H9 (cell line): ENCODE data around the gene SMPX. TPM values are rescaled to one million over a fixed set of nuclear protein-coding genes. Genes with fewer than 3 reads are reported as not detected.

ENCODE experiments used
- DNase-seq: peaks from one replicate; pipeline ENCODE4 v3.0.0-alpha.2; 2017
- H2AFZ ChIP-seq: one replicate; pipeline ENCODE4 v1.6.1; 2013; ENCODE audit warnings: mild to moderate bottlenecking, low read length, control low read depth, moderate library complexity
- H2AK5ac ChIP-seq: 2 replicates; pipeline ENCODE4 v1.6.1; 2013; ENCODE audit warnings: low read length, control low read depth, mixed read lengths; ENCODE audit not compliant: insufficient read length
- H2BK120ac ChIP-seq: one replicate; pipeline ENCODE4 v1.6.1; 2013; ENCODE audit warnings: low read depth, mild to moderate bottlenecking, low read length, control low read depth, inconsistent platforms; ENCODE audit not compliant: poor library complexity, severe bottlenecking
- H2BK12ac ChIP-seq: 2 replicates; pipeline ENCODE4 v1.6.1; 2013; ENCODE audit warnings: low read length, control low read depth, mixed read lengths, low read depth; ENCODE audit not compliant: insufficient read length
- H2BK15ac ChIP-seq: 2 replicates; pipeline ENCODE4 v1.6.1; 2013; ENCODE audit warnings: low read depth, low read length, control low read depth
- H2BK20ac ChIP-seq: one replicate; pipeline ENCODE4 v1.6.1; 2013; ENCODE audit warnings: low read depth, mild to moderate bottlenecking, low read length, control low read depth, inconsistent platforms; ENCODE audit not compliant: poor library complexity, severe bottlenecking
- H2BK5ac ChIP-seq: 2 replicates; pipeline ENCODE4 v1.6.1; 2013; ENCODE audit warnings: low read length, control low read depth, mixed read lengths; ENCODE audit not compliant: insufficient read length
- H3K14ac ChIP-seq: 2 replicates; pipeline ENCODE4 v1.6.1; 2013; ENCODE audit warnings: low read length, control low read depth; ENCODE audit not compliant: insufficient read depth
- H3K18ac ChIP-seq: 2 replicates; pipeline ENCODE4 v1.6.1; 2013; ENCODE audit warnings: low read depth, mild to moderate bottlenecking, mixed read lengths, low read length, control low read depth; ENCODE audit not compliant: insufficient read length
- H3K23ac ChIP-seq: 2 replicates; pipeline ENCODE4 v1.6.1; 2013; ENCODE audit warnings: low read length, control low read depth, mixed read lengths, low read depth; ENCODE audit not compliant: insufficient read length
- H3K23me2 ChIP-seq: 2 replicates; pipeline ENCODE4 v1.6.1; 2013; ENCODE audit warnings: low read depth, mild to moderate bottlenecking, mixed read lengths, low read length, control low read depth; ENCODE audit not compliant: insufficient read length, poor library complexity, severe bottlenecking
- H3K27ac ChIP-seq: 2 replicates; pipeline ENCODE4 v1.5.1; 2013; ENCODE audit warnings: low read length, control low read depth, mixed read lengths, low read depth; ENCODE audit not compliant: insufficient read length
- H3K27me3 ChIP-seq: 2 replicates; pipeline ENCODE4 v1.6.1; 2013; ENCODE audit warnings: low read length, control low read depth, inconsistent platforms; ENCODE audit not compliant: insufficient read depth
- H3K4ac ChIP-seq: 2 replicates; pipeline ENCODE4 v1.6.1; 2013; ENCODE audit warnings: low read depth, mild to moderate bottlenecking, control low read depth, inconsistent platforms, low read length, moderate library complexity
- H3K4me1 ChIP-seq: 2 replicates; pipeline ENCODE4 v1.6.1; 2013; ENCODE audit warnings: low read length, control low read depth, inconsistent platforms; ENCODE audit not compliant: insufficient read depth
- H3K4me2 ChIP-seq: 2 replicates; pipeline ENCODE4 v1.6.1; 2013; ENCODE audit warnings: low read length, control low read depth, mixed read lengths; ENCODE audit not compliant: insufficient read length, insufficient read depth
- H3K56ac ChIP-seq: 2 replicates; pipeline ENCODE4 v1.6.1; 2013; ENCODE audit warnings: low read depth, mild to moderate bottlenecking, mixed read lengths, low read length, control low read depth; ENCODE audit not compliant: insufficient read length
- H3K79me1 ChIP-seq: 2 replicates; pipeline ENCODE4 v1.6.1; 2013; ENCODE audit warnings: low read depth, mild to moderate bottlenecking, moderate library complexity, low read length, control low read depth, inconsistent platforms; ENCODE audit not compliant: insufficient read depth, poor library complexity, severe bottlenecking
- H3K79me2 ChIP-seq: 2 replicates; pipeline ENCODE4 v1.6.1; 2013; ENCODE audit warnings: low read length, control low read depth, inconsistent platforms; ENCODE audit not compliant: insufficient read depth
- H3K9ac ChIP-seq: 2 replicates; pipeline ENCODE4 v1.6.1; 2013; ENCODE audit warnings: low read length, control low read depth, mixed read lengths; ENCODE audit not compliant: insufficient read length; ENCODE audit errors: extremely low read depth
- H3K9me3 ChIP-seq: one replicate; pipeline ENCODE4 v1.6.1; 2013; ENCODE audit warnings: low read depth, low read length, inconsistent platforms; ENCODE audit not compliant: control insufficient read depth
- H3T11ph ChIP-seq: one replicate; pipeline ENCODE4 v1.6.1; 2013; ENCODE audit warnings: mild to moderate bottlenecking, low read length, control low read depth, inconsistent platforms
- H4K20me1 ChIP-seq: one replicate; pipeline ENCODE4 v1.6.1; 2013; ENCODE audit not compliant: control insufficient read depth, insufficient read length, insufficient read depth
- H4K5ac ChIP-seq: 2 replicates; pipeline ENCODE4 v1.6.1; 2013; ENCODE audit warnings: low read depth, mild to moderate bottlenecking, mixed read lengths, low read length, control low read depth; ENCODE audit not compliant: insufficient read length
- H4K8ac ChIP-seq: replicated peaks from 2 replicates; pipeline ENCODE4 v1.6.1; 2013; ENCODE audit warnings: low read length, control low read depth, mixed read lengths, low read depth; ENCODE audit not compliant: insufficient read length
- H4K91ac ChIP-seq: 2 replicates; pipeline ENCODE4 v1.6.1; 2013; ENCODE audit warnings: low read depth, mild to moderate bottlenecking, moderate library complexity, mixed read lengths, low read length, control low read depth; ENCODE audit not compliant: insufficient read length
- H3K27ac Mint-ChIP-seq, 3 experiments: 2 replicates in 2 of 3; 3 replicates in 1 of 3; pipeline ENCODE4 v1.8.0; 2020 to 2021; ENCODE audit warnings: mixed read lengths in 3 of 3, mild to moderate bottlenecking in 1 of 3, moderate library complexity in 1 of 3
- H3K27me3 Mint-ChIP-seq: 2 replicates; pipeline ENCODE4 v1.8.0; 2021; ENCODE audit warnings: low read depth, mild to moderate bottlenecking, moderate library complexity, mixed read lengths
- H3K36me3 Mint-ChIP-seq, 3 experiments: 2 replicates in 2 of 3; 3 replicates in 1 of 3; pipeline ENCODE4 v1.8.0; 2020 to 2021; ENCODE audit warnings: low read depth in 3 of 3, mixed read lengths in 3 of 3; ENCODE audit not compliant: insufficient read depth in 1 of 3
- H3K4me1 Mint-ChIP-seq, 2 experiments: 2 replicates each; pipeline ENCODE4 v1.8.0; 2020; ENCODE audit warnings: mixed read lengths in 2 of 2
- H3K4me3 Mint-ChIP-seq, 2 experiments: 2 replicates in 1 of 2; 3 replicates in 1 of 2; pipeline ENCODE4 v1.8.0; 2020 to 2021; ENCODE audit warnings: mild to moderate bottlenecking in 2 of 2, mixed read lengths in 2 of 2, moderate library complexity in 1 of 2
- H3K9me3 Mint-ChIP-seq, 2 experiments: 2 replicates in 1 of 2; 3 replicates in 1 of 2; pipeline ENCODE4 v1.8.0; 2020; ENCODE audit warnings: mild to moderate bottlenecking in 2 of 2, mixed read lengths in 2 of 2, moderate library complexity in 1 of 2
- WGBS: extraction: QIAGEN DNeasy Blood & Tissue Kit; methylation state at CpG from one replicate; pipeline ENCODE4 v1.1.7; 2013; ENCODE audit warnings: missing lambda C conversion rate, low lambda C conversion rate, mixed read lengths; ENCODE audit not compliant: insufficient read length; ENCODE audit errors: extremely low coverage; 5-methylcytosine and 5-hydroxymethylcytosine counted together
- total RNA-seq: library from RNA; stranded (reverse); gene quantifications from 2 replicates; pipeline ENCODE4 v1.2.1, GENCODE V29; 2021
- TF ChIP-seq, protein P1 (sequence below): fragments of 200-600 bp; sonication (generic); conservative IDR thresholded peaks from 3 replicates; pipeline ENCODE4 v1.8.0; 2021; ENCODE audit warnings: antibody characterized with exemption, mild to moderate bottlenecking

Gene SMPX
- total RNA-seq, 1 experiment from 2014 or later = not detected

DNA sequence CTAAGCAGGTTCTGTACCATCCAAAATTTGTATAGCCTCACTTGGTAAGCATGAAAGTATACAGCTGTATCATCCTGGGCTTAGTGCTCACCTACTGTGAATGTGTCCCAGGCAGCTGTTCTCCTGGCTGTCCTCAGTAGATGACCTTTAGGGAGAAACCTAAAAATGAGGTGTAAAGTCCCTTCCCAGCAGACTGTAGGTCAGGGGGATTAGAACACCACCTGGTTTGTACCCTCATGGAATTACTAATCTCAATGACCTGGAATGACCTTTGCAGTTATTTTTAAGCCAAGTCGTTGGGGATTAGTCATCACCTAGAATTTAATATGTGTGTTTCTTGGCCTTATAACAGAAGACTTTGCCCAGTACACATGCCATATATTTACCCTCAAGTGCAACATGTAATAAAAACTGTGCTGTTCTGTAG is 42.4 kb upstream of the SMPX start:
- H3K23ac ChIP-seq = no peak overlapping the region
- H3K27ac ChIP-seq = no peak overlapping the region
- no peak overlapping the region for H2AK5ac ChIP-seq
- H3K14ac ChIP-seq = no peak overlapping the region
- Mint-ChIP-seq H3K4me3 (no peak overlapping the region), H3K4me1 (peaks cover 7 to 10% of the 10 kb centered on the region in 2 experiments; a peak in 1 of 4 replicates), H3K27me3 (no peaks in the 10 kb centered on the region), H3K9me3 (peaks cover under 1 to 25% of the 10 kb centered on the region in 2 experiments; a peak in 4 of 5 replicates), H3K27ac (no peak overlapping the region), H3K36me3 (no peaks in the 10 kb centered on the region)
- no peak overlapping the region for H2BK12ac ChIP-seq
- no peaks in the 10 kb centered on the region for H3K9me3 ChIP-seq
- no peak for DNase-seq
- no peak overlapping the region for H3K9ac ChIP-seq
- H3K23me2 ChIP-seq = no peaks in the 10 kb centered on the region
- H3K79me2 ChIP-seq = no peaks in the 10 kb centered on the region
- H3K27me3 ChIP-seq = no peaks in the 10 kb centered on the region
- H4K5ac ChIP-seq = no peak overlapping the region
- WGBS = no CpG with 5 or more reads among the region's 1 CpG
- TF ChIP-seq, protein P1, sequence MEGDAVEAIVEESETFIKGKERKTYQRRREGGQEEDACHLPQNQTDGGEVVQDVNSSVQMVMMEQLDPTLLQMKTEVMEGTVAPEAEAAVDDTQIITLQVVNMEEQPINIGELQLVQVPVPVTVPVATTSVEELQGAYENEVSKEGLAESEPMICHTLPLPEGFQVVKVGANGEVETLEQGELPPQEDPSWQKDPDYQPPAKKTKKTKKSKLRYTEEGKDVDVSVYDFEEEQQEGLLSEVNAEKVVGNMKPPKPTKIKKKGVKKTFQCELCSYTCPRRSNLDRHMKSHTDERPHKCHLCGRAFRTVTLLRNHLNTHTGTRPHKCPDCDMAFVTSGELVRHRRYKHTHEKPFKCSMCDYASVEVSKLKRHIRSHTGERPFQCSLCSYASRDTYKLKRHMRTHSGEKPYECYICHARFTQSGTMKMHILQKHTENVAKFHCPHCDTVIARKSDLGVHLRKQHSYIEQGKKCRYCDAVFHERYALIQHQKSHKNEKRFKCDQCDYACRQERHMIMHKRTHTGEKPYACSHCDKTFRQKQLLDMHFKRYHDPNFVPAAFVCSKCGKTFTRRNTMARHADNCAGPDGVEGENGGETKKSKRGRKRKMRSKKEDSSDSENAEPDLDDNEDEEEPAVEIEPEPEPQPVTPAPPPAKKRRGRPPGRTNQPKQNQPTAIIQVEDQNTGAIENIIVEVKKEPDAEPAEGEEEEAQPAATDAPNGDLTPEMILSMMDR = no peak
- no peak overlapping the region for H3K4ac ChIP-seq
- H2BK15ac ChIP-seq = no peak overlapping the region
- no peak overlapping the region for H3T11ph ChIP-seq
- H2BK120ac ChIP-seq = no peak overlapping the region
- no peak overlapping the region for H3K56ac ChIP-seq
- H2BK5ac ChIP-seq = no peak overlapping the region
- H4K8ac ChIP-seq = no peak overlapping the region
- no peaks in the 10 kb centered on the region for H3K4me1 ChIP-seq
- no peak overlapping the region for H2BK20ac ChIP-seq
- H3K79me1 ChIP-seq = no peaks in the 10 kb centered on the region
- no peak overlapping the region for H4K91ac ChIP-seq
- H3K4me2 ChIP-seq = no peak overlapping the region
- H3K18ac ChIP-seq = no peak overlapping the region
- no peaks in the 10 kb centered on the region for H4K20me1 ChIP-seq
- H2AFZ ChIP-seq = no peak overlapping the region
